ENCODE measurements around the gene PCBP2.

GRCh38 chr12:53468282-53468681, 16.4 kb downstream of the PCBP2 start:
- no peak for TF ChIP-seq POLR2AphosphoS5 (IDR thresholded peaks at IDR 0.05)
- TF ChIP-seq CTCF (IDR thresholded peaks at IDR 0.05): no peak
- TF ChIP-seq POLR2A (IDR thresholded peaks at IDR 0.05): no peak
- TF ChIP-seq EP300 (IDR thresholded peaks at IDR 0.05): no peak
